Activated T-cell treated with anti-CD3 and anti-CD28 coated beads for 4 hours (primary cell): ENCODE results near the gene RALGDS.

Experiments
- DNase-seq: peaks from one replicate; pipeline ENCODE4 v3.0.0-alpha.2; 2020

RALGDS gene

DNA sequence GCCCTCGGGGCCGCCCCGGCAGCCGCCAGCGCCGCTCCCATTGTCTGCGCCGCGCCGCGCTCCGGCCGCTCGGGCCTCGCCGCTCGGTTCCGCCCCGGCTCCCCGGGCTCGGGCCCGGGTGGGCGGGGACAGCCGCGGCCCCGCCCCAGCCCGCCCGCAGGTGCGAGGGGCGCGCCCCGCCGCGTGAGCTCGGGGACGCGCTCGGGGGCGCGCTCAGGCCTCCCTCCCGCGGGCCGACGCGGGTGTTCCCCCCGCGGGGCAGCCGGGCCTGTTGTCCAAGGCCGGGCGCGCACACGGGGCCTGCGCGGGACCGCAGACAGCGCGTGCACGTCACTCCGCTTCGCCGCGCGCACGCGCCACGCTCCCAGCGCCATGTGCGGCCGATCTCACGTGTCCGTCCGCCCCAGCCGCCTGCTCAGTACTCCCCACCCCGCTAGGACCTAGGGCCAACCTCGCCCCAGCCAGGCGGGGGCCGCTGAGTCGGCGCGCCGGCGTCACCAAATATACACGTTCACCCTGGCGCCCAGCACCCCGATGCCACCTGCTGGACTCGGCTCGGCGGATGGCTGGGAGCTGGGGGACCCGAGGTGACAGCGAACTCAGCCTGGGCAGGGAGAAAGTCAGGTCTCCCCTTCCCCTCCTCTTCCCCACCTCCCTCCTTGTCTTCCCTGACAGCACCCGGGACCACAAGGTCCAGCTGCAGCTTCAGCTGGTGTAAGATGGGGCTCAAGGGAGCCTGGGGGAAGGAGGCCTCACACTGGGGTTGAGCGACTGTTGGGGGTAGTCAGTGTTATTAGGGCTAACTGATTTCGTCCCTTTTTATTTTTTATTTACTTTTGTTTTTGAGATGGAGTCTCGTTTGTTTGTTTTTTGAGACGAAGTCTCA lies 28.3 kb upstream of the RALGDS start:
- DNase-seq, result peak; percentile 62

DNA sequence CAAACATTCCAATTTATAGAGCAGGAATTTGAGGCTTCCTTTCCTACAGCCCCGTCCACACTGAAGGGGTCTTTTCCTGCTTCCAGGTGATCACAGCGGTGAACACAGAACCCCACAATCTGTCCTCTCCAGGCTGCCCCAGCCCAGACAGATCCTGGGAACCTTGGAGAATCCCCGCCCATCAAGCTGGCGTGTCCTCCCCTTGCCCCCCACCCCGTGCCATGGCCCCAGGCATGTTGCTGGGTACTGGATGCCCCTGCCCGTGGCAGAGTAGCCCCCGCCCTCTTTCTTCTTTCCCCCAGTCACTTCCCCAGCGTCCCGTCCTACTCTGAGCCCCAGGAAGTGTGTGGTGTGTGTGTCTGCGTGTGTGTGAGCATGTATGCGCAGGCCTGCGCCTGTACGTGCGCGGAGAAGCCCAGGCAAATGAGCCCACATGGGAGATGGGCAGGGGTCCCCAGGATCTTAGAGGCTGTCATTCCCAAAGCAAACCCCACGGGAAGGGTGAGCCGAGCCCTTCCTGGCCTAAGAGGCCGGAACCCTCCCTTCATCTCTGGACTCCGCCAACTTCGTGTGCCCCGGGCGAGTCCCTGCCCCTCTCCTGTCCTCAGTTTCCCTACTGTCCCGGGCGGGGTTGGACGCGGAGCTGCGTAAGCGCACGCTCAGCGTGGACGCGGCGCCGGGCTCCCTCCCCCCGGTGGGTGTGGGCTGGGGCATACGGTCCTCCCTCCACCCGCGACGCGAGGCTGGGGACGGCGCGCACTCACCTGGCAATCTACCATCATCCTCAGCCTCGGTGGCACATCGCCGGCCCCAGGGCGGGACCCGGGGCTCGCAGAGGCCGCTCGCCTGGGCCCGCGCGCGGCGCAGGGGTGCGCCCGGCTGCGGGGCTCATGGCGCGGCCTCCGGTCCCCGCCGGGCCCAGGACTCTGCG lies 27.4 kb upstream of the RALGDS start:
- DNase-seq, result no peak

DNA sequence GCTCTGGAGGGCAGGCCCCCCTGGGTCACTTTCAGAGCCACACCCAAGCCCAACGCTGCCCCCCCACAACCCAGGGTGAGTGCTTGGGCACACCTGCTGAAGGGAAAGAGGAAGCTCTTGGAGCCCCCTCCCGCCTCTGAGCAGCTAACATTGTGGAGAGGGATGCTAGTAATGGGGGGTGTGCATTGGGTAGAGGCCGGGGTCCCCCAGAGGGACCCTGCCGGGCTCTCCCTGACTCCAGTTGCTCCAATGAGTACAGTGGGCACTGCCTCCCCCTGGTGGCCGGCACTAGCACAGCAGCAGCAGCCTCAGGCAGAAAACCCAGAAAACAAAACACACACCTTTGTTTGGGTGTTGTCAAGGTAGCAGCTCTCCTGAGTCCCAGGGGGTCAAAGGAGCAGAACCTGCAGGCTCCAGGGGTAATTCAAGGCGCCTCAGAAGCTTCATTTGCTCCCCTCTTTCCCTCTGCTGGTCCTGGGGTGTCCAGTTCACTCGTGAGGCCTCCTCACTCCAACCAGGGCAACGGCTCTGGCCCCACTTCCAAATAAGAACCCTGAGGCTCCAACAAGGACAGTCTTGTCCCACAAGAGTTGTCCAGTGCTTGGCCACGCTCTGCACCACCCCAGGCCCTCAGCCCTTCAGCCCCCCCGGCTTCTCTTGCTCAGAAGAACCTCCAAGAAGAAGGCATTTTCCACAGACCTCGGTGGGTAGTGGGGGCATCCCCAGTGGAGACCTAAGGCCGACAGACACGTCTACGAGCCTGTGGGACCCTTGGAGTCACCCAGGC lies 26.6 kb upstream of the RALGDS start:
- DNase-seq, result peak; percentile 79

DNA sequence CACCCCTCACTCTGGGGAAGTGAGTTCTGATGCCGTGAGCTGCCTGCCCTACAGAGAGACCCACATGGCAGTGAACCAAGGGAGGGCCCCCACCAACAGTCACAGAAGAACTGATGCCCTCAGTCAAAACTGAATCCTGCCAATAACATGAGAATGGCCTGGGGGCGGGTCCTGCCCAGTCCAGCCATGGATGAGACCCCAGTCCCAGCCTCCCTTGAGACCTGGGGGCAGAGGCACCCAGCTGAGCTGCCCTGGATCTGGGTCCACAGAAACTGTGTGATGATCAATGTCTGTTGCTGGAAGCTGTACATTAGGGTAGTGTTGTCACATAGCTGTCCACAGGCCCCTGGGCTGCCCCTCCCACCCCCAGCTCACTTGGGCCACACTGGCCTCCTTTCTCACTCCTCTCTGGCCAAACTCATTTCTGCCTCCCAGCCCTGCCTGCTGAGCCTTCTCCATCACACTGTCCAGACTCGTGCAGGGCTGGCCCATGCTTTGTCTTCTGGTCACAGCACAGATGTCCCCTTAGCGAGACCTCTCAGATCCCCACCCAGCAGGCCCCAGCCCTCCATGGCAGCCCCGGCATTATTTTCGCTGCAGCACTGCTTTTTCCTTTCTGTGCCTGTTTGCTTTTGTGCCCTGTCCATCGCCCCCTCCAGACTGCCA lies 25.8 kb upstream of the RALGDS start:
- DNase-seq, result no peak

DNA sequence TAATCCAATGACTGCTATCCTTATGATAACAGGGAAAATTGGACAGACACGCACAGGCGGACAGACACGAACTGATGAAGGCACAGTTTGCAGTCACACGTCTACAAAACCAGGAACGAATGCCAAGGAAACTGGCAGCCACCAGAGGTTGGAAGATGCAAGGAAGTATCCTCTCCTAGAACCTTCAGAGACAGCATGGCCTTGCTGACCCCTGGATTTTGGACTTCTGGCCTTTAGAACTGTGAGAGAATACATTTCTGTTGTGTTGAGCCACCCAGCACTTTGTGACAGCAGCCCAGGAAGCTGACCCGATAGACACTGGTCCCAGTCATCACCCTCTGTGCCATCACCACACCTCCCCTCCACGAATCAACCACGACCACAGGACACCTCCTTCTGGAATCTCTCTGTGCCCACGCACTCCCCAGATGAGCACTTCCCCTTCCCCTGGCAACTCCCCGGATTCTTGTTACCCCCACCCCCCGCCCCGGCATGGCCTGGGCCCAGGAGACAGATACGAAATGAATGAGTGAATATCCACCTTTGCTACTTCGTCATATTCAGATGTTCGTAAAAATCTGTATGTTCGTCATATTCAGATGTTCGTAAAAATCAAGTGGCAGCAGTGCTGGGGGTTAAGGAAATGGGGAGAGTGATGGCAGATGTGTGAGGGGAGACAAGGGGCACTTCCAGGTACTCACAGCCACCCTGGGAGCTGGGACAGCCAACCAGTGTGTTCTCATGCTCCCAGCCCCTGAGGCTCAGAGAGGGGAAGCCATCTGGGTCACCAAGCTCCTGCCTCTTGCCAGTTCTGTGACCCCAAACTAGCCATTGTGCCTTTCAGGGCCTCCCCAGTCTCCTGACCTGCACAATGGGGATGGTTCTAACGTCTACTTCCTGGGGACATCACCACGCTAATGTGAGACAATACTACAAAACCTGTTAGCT lies 24.1 kb upstream of the RALGDS start:
- no peak for DNase-seq

DNA sequence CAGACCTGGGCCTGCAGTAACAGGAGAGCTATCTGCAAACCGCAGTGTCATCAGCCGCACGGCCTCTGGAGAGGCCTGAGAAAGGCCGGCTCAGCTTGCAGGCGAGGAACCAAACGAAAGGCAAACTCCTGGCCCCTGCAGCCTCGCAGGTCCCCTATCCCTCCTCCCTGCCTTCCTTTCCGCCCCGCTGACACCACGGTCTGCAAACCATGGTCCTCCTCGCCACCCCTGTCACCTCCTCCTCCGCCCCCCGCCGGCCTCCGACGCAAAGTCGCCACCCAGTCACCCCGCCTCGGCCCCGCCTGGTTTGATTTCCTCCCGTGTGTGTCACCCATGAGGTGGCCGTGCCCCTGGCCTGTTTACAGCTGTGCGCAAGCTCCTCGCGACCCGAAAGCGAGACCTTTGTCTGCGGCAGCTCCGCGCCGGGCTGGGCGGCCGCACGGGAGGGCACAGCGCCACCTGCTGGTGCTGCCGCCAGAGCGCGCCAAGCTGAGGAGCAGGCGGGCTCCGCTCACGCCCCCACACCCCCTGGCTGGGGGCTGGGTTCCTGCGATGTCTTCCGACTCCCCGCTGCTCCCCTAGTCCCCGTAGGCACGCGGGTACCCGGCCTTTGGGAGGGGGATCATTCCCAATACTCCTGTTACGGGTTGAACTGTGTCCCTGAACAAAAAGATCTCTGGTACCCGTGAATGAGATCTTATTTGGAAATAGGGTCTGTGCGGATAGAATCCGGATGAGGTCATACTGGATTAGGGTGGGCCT lies 23.3 kb upstream of the RALGDS start:
- peak; percentile 81 for DNase-seq

DNA sequence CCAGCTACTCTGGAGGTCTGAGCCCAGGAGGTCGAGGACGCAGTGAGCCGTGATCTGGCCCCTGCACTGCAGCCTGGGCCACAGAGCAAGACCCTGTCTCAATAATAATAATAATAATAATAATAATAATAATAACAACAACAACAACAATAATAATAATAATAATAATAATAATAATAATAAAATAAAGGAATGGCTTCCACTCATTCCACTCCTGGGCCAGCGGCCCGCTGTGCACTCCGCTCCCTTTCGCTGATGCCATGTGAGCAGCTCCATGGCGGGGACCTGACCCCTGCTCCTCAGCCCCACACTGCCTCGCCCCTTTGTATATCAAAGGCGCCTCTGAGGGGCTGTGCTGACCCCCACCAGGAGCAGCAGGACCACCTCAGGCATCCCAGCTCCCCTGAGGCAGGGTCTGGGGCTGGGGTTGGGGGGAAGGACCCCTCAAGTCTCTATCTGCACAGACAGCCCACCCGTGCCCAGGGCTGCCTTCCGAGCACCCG lies 22.6 kb upstream of the RALGDS start:
- DNase-seq, result no peak

DNA sequence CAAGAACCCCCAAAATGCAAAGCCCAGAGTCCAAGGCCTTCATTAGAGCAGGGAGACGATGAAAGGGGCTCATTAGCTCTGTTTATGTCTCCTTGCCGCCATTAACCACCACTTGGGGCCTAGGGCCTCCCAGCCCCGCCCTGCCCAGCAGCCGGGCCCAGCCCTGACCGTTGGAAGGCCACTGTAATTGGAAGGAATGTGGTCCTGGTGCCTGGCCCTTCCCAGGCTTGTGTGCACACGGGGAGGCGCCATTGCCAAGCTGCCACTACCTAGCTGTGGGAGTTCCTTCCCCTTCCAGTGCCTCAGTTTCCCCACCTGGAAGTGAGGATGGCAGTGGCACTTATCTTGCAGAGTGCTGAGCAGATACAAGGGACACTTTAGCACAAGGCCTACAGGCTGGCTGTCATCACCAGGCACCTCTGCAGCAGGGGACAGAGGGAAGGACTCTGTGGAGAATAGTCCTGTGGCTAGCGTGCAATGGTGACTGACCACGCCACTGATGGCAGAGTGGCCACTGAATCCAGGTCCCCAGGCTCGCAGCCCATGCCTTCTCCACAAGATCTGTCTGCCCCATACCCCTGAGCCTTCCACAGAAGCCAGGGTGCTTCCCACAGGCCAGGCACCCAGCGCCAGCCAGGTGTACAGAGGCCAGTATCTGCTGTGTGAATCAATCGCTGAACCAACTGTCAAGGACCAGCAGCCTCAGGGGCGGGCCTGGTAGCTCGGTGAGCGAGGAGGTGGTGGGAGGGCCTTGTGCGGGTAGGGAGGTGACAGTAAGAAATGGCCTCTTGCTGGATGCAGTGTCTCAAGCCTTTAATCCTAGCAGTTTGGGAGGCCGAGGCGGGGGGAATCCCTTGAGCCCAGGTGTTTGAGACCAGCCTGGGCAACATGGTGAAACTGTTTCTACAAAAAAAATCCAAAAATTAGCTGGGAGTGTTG lies 21.9 kb upstream of the RALGDS start:
- no peak for DNase-seq

DNA sequence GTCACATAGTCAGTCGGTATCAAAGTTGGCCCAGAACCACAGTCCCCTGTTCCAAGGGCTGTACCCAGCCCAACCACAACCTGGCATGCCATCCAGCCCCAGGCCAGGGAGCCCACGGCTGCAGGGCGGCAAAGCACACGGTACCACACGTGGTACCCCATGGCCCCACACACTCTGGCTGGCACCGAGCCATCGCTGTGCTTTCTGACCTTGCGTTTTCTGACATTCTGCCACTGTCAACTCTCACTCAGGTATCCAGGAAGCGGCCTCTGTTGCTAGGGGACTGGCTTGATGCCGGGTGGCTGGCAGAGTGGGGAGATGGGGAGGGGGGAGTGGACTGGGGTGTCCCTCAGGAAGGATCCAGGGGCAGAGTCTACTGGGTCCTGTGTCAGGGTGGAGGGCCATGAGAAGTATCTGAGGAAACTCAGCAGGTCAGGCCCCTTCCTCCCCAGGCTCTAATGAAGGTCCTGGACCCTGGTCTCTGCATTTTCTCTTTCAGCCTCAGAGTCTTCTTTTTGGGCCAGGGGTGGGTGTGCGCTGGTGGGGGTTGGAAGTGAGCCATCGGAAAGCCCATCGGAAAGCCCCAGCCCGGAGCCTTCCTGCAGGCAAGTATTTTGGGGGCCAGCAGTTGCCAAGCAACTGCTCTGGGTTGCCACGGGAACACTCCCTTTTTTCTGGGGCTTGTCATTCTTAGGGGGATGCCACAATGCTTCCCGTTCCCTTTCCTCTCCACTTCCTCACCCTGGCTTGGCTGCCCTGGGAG lies 21.0 kb upstream of the RALGDS start:
- peak; percentile 55 for DNase-seq

DNA sequence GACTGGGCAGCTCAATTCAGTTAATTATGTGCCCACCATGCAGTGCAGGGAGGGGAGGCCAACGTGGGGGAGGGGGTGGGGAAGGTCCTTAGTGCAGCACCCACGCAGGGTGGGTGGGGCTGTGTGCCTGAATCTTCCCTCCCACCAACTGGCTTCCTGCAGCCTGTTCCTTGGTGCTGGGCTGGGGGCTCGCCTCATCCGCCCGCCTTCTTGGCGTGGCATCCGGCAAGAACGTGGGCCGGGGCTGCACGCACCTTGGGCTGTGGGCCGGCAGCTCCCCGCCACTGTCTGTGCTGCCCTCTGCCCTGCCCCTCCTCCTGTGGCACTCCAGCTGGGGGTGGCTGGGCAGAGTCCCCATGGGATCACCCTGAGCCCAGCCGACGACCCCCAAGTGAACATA lies 19.6 kb upstream of the RALGDS start:
- DNase-seq, result no peak

DNA sequence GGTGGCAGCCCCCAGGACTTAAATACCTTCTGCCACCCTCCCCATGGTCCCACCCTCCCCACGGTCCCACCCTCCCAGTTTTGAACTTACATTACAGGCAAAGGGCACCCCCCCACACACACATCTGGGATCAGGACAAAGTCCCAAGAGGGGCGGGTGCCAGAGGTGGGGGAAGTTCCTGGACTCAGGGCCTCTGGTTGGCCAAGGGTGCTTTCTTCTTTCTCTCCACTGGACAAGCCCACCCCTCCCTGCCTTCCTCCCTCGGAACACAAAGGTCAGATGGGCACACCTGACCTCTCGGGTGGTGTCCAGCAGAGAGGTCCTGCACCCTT lies 19.1 kb upstream of the RALGDS start:
- no peak for DNase-seq

DNA sequence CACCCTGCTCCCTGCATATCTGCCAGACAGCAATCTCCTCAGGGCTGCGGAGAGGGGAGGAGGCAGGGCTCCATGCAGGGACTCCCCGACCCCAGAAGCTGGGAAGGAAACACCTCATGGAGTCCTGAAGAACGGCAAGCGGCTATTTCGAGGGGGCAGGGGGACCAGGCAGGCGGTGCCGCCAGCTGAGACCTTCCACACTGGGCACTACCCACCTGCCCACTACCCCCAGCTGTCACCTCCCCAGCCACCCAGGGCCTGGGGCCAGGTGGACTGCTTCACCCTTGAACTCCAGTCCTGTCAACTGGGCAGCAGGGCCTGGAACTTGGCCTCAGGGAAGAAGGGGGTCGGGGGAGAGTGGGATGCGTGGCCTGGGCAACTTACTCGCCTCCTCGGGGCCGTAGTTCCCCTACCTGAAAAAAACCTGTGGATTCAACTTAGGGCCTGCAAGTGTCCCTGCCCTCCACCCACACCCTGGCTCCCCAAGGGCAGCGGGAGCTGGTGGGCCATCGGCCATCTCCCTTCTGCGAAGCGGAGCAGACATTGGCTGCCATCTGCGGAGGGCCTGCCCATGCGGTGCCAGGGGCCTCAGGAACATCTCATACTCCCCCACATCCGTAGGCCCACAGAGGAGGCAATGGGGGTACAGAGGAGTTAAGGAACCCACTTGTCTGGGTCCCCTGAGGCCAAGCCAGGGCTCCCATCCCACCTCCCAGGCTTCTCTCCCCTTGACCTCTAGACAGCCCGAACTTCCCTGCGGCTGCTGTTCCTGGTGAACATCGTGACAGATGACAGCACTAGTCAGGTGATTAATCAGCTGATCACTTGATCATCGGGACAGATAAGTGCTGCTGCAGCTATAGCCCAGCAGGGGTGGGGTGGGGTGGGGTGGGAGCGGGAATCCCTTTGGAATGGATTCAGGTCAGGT lies 18.5 kb upstream of the RALGDS start:
- no peak for DNase-seq

DNA sequence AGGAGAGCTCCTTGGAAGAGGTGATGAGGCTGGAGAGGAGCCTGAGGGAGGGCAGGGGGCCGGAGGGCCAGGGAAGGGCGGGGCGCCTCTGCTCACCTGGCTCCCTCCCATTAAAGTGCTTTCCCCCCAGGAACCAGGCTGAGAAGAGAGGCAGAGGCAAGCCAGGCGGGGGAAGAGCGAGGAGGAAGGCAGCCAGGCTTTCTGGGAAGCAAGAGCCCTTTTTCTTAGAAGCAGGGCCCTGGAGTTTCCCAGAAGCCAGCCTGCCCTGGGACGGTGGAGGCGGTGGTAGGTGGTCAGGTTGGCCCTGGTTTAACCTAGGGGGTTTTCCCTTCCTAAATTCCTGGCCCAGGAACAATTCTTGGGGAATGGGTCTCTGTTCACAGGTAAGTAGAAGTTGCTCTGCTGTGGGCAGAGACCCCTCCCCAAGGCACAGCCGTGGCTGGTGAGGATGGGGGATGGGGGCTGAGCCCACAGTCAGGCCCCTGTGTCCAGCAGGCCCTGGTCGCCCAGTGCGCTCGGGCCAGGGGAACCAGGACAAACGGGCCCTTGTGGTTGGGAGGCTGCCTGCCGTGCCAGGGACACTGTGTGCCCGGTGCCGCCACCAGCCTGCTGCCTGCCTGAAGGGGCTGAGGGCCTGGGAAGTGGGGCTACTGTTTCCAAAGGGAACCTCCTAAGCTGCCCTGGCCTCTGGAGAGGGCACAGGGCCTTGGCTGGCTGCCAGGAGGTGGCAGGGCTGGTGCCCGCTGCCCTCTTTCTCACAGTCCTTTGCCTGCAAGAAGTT lies 16.6 kb upstream of the RALGDS start:
- no peak for DNase-seq

DNA sequence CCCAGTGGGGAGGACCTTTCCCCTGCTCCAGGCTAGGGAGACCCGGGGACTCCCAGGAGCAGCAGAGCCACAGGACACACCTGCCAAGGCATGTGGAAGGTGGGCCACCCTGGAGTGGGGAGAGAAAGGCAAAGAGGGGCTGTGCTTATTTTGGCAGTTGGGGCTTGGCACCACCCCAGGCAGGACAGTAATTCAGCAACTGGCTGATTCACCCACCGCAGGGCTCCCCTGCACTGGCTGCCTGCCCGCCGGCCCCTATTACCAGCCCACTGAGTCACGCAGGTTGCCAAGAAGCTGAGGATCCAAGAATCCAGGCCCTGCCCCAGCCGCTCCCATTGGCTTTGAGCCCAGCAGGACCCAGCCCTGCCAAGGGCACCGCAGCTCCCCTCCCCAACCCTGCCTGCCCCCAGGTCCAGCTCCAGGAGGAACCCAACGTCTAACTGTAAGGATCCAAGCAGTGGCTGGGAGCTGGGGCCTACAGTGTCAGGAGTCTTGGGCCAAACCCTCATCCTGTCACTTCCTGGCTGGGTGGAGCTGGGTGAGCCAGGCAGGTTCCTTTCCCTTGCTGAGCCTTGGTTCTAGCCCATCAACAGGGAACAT lies 14.2 kb upstream of the RALGDS start:
- no peak for DNase-seq

DNA sequence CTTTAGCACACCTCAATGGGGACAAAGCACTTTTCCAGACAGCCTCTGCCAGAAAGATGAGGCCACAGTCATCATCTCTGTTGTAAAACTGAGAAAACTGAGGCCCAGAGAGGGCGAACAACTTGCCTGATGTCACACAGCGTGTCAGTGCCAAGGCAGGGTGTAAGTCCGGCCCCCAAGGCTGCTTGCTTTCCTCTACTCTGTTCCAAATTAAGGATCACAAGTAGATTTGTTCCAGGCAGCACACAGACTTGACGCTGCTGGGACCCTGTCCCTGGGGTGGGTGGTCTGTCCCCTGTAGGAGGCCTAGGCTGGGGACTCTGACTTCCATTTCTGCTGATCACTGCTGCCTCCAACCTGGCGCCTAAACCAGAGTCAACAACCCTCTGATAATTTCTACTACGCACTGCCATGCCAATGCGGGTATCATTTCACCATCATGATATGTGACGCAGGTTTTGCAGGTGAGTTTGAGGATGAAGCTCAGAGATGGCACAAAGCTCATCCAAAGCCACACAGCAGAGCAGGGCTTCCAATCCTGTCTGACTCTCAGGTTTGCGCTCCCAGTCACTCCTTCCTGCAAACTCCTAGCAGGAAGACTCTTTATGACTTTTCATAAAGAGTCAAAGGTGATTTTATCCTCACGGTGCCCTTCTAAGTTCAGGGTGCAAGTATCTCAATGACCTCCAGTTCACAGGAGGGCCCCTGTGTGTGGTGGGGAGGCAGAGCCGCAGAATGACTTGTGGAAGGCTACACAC lies 13.5 kb upstream of the RALGDS start:
- DNase-seq, result no peak
